NCI-H1092 treated with DMSO at 0.1 percent for 48 hours (cell line): ENCODE results near the gene SOX6.
"Not testable (repeated sequence)": the region's sequence is repeated elsewhere in the genome, so short reads cannot be mapped to it uniquely, and the experiment has no call there.

Experiments
- DNase-seq: peaks from one replicate; lab custom pipeline; 2025; lab: John Stamatoyannopoulos, UW

SOX6 gene

DNA sequence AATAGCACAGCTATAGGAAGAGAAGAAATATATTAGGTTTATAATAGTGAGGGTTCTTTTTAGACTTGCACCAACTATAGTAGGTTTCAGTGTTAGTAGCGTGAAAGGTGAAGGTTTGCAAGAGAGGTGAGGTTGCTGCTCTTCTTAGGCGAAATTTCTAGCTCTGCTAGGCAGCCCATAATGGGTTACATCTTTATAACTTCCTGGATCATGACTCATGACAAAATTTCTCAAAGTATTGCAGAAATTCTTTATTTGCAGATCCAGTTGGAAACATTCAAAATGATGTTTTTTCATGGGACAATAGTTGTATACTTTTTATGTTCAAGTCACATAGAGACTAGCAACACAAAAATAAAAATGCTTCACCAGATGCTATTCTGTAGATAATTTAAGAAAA lies 260.0 kb downstream of the SOX6 start:
- no peak for DNase-seq

DNA sequence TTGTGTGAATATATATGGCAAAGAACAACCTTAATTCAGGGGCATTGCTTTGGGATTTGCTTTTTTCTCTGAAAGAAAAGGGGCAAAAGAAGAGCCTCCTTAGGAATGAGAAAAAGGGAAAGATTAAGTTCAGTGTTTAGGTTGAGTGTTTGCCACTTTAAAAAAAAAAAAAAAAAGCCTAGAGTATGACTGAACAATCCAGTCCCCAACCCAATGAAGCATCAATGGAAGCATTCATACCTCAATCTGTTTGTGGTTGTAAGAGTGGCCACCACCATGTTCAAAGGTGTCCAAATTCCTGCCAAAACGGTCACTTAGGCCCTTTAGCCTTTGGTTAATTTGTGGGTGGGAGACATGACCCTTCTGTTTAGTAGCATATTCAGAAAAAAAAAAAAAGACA lies 260.6 kb downstream of the SOX6 start:
- no peak for DNase-seq

DNA sequence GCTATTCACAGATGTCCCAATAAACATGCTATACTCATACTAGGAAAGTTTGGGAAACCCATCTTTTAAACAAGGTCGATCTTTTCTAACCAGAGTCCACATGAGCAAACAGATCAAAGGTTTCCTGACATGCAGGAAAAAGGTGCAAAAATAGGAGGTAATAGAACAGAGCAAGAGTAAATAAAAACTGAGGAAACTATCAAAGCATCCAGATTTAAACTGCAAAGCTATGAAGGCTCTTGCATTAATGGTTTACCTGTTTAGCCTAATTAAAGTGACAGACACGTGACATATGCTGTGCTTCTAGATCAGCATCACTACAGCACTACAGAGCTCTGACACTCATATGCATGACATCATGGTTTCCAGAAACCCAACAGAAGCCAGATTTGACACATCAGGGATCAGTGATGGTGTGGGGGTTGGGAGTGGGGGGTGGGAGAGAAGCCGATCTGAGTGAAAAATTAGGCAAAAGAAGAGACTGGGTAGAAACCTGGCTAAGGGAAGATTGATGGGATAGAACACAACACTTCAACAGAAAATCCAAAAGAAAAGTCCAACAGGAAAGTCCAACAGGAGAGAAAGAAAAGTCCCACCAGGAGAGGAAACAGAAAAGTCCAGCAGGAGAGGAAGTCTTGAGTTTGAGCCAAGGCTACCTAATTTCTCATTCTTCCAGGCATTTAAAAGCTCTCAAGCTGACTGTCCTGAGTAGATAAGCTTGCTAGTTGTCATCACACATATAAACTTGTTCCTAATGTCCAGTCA lies 262.3 kb downstream of the SOX6 start:
- no peak for DNase-seq

DNA sequence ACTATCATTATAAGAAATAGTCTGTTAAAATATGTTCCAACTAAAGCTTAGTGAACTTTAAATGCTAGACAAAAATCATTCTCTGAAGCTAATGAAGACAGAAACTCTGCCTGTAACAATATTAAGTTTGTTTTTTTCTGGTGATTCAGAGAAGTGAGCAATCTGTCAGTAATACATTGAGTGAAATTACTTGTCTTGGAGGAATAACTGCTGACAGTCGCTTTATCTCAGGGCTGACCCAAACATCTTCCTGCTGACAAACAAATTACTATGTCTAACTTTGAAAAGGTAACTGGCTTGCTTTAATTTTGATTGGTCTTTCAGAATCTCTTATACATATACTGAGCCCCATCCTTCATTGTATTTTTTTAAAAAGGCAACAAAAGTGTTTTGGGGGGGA lies 264.5 kb downstream of the SOX6 start:
- no peak for DNase-seq

DNA sequence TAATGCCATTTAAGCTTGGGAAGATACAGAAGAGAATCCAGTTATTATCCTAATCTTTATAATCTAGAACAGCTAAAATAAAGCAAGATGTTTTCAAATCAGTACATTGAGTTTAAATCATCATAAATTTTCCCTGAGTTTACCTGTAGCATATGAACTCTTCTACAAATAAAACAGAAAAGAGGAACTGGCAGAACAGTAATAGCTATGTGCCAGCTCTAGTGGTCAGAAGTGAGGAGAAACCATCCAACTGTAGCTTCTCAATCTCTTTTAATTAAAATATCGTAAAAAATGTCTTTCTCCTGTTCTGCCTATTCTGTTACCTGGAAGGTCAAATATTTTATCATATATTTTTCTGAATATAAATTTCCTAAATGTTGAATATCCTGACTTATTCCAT lies 266.9 kb downstream of the SOX6 start:
- no peak for DNase-seq

DNA sequence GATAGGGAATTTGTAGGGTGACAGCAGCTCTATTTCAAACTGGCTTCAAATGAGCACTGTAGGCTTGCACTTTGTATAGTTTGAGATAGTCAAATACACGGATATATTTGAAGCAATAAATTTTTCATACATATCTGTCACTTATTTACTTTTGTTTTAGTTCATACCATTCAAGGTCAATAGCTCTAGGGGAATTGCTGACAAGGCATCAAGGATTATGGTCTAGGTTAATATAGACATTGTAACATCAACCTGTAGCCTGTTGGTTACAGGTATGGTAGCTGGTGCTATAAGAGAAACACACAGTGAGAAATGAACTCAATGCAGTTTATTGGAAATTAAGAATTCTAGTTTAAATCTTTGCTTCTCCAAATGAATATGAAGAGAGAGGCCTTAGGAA lies 267.6 kb downstream of the SOX6 start:
- no peak for DNase-seq

DNA sequence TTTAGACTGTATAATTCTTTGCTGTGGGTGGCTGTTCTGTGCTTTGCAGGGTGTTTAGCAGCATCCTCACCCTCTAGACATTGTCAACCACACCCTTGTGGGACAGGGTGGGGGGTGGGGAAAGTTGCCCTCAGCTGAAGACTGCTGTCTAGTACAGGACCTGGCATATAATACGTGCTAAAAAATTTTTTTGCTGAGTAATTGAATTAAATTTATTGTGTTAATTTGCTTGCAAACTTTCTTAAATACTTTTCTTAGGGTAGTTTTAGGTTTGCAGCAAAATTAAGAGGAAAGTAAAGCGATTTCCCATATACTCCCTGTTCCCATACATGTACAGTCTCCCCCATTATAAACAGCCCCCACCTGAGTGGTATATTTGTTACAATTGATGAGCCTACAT lies 268.5 kb downstream of the SOX6 start:
- no peak for DNase-seq

DNA sequence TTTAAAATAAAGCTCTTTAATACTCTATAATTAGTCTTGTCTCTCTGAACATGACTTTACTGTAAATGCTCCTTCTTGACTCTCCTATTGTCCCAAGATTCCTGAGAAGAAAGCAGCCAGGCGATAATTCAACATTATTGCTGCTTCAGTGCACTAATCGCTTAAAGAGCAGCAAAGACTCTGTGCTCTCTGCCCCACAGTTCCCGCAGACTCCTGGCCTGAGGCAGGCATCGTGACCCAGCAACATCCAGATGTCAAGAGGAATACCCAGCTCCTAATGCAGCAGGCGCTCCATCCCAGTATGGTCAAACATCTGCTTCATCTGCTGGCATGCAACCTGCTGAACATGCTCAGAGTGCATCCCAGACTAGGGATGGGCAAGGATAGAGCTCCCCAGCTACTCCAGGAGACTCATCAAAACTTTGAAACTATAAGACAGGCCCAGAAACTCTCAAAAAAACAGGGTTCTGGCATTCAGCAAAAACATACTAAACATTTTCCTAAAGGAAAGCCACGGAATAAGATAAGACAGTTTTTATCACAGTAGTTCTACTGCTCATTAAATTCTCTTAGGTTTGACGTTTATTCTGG lies 270.0 kb downstream of the SOX6 start:
- DNase-seq: no peak

DNA sequence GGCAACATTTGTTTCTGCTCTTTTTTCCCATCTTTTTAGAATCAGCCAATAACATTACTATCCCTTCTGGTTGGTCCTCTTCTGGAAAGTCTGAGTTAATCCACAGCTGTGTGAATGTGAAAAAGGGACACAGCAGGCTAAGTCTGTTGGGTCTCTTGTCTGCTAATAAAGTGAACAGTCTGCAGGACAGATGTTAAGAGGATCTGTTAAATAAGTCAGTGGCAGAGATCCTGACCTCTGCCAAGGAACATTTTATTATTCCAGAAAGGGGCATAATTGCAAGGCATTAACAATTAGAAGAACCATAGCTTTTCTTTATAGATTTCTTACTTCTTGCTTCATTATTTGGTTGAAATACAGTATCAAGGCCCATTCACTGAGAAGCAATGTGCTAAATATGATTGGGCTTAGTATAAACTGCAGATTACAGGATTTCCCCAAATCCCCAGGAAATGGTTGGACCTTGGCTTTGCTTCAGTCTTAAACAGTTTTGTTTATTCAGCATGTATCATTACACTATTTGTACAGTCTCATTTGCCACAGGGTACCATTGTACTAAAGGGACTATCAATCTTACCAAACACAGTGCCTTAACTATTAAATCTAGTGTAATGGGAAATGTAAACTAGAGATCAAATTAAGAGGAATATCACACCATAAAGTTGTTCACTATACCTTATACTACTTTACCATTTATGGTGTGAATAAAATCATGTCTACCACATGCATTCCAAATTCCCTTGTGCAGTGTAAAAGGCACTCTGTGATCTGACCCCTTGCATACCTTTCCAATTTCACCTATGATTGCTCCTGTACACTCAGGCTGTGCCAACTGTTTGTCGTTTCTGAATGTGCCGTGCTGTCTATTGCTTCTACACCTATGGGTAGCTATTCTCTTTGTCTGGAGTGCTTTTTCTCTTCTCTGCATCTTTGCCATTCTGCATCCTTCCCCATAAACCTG lies 274.0 kb downstream of the SOX6 start:
- DNase-seq: peak; percentile 89

DNA sequence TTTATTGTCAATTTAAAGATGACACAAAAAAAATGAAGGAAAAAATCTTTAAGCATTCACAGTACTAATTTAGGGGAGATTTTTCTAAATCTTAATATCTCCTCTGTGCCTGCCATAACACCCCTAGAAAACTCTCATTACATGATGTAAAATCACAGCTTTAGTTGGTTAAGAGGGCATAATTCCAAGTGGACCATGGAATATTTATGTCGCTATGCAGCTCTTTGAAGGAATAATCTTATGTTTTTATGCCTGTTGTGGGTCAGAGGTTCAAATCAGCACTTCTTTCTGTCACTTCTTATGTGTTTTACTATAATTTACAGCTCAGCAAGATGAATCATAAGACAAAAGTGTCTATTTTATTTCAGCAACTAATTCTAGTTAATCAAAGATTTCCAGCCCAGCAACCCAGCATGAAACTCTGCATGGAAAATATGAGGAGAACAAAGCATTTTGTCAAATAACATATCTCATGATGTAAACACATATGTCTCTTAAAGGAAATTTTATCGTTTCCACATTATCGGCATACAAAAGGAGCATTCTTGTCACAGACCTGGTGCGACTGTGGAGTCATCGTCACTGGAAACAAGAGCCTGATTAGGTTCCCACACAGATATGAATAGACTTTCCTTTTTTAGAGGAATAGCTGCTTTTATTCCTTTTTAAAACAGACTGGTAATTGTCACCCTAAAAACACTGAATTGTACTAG lies 274.8 kb downstream of the SOX6 start:
- DNase-seq: peak; percentile 6

DNA sequence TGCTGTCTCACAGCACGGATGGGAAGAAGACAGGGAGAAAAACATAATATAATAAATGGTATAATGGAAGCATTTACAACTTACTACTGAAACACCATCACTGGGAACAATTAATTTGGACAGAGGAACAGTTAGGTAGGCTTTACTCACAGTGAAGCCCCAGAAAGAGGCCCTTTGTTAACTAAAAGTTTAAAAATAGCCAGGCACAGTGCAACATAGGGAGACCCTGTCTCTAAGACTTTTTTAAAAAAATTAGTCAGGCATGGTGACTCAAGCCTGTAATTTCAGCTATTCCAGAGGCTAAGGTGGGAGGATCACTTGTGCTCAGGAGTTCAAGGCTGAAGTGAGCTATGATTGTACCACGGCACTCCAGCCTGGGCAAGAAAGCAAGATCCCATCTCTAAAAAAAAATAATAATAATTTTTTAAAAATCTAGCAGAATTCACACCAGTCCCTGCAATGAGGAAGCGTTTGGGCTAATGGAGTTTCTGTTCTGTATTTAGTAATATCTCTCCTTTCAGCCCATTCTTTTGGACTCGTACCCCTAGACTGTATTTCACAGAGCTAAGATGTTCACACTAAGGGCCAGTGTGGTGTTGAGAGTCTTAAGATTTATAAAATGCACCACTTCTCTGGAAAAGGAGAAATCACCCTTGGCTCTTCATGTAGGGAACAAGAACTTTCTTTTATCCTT lies 275.5 kb downstream of the SOX6 start:
- DNase-seq: no peak

DNA sequence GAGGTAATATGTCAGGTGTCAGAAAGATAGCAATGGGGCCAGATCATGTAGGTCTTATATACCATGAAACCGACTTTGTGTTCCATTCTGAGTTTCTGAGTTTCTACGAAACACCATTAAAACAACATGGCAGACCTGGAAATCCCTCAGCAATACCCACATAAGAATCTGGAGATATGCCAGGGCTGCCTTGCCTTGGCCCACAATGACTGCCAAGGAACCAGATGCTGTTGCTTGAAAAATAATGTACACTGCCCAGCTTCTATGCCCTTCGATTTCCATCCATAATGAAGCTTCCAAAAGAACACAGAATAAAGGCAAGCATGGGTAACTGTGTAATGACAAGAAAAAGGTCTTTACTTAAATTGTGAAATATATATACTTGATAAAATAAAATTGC lies 277.4 kb downstream of the SOX6 start:
- DNase-seq: no peak

DNA sequence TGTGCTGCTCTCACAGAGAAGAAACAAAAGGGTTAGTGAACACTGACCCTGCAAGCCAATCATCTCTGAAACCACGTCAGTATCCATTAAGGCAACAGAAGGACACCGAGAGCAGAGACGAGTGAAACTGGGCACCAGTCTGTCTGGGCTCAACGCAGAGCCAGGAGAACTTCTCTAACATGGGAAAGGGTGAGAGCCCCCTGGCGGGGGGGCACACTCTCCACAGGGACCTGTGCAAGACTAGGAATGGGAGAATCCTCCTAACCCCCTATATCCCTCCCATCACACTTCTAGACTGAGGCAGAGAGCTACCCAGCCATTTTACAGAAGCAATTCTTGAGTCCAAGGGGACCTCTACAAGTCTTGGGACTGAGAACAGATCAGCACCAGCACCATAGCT lies 285.8 kb downstream of the SOX6 start:
- DNase-seq: no peak

DNA sequence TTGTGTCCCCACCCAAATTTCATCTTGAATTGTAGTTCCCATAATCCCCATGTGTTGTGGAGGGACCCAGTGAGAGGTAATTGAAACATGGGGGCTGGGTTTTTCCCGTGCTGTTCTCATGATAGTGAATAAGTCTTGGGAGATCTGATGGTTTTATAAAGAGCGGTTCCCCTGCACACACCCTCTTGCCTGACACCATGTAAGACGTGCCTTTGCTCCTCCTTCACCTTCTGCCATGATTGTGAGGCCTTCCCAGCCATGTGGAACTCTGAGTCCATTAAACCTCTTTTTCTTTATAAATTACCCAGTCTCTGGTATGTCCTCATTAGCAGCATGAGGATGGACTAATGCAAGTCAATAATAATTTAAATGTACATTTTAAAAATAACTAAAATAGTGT lies 289.1 kb downstream of the SOX6 start:
- DNase-seq: not testable (repeated sequence)

DNA sequence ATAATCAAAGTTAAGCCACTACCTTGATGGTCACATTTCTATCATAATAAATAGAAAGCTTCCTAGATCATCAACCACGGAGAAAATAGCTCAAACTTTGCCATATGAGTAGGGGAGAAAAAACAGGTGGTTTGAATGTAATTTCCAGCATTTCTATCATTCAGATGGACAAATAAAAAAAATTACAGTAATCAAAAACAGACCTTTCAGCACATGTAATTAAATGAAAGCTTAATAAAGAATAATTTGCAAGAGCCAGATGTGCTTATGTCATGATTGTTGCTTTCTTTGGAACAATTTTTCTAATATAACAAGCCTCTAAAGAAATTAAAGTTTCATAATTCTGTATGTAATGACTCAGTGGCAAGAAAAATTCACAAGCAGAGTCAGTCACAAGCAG lies 297.0 kb downstream of the SOX6 start:
- DNase-seq: no peak

DNA sequence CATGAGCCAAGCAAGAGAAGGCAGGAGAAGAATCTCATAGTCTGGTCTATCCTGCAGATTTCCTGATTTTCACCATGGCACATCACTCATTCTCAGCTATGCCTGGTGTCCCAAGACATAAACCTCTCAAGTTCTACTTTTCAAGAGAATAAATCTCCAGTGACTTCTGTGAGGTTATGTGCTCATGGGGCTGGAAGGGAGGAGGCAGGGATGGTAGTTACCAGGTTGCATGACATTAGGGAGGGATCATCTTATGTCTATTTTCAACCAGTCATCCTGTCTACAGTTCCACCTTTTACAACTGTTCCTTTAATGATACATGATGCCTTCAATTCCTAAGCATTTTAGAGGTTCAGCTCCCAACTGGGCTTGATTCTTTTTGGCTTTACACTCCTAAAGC lies 297.7 kb downstream of the SOX6 start:
- no peak for DNase-seq

DNA sequence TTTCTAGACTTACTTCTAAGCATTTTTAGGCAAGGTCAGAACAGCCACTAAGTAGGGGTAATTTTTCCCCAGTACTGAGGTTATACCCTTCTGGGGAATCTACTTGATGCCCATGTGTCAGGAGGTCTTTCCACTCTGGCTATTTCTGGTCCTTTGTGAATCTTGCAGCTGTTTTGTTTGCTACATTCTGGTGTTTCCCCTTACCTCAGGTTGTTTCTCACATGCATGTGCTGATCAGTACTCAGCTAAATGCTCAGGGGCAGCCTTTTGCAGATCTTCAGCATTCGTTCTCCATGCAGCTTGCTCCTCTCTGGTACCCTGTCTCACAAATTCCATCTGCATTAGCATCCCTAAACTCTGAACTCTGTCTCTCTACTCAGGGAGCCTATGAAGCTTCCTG lies 303.6 kb downstream of the SOX6 start:
- DNase-seq: no peak

DNA sequence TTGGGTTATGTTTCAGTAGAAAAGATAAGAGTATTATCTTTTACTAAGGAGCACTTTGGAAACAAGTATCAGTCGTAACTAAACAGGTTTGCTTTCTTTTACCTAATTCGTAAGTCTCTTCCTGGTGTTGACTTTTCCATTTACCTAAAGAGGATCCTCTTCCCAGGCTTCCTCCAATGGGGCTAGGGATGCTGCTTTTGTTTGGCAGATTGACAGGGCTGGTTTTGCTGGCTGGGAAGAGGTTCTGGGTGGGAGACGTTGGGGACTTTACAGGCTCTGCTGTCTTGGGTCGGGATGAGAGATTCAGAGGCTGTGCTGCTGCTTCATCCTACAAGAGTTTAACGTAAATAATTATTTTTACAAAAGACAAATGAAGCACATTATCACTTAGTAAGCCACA lies 306.7 kb downstream of the SOX6 start:
- no peak for DNase-seq

DNA sequence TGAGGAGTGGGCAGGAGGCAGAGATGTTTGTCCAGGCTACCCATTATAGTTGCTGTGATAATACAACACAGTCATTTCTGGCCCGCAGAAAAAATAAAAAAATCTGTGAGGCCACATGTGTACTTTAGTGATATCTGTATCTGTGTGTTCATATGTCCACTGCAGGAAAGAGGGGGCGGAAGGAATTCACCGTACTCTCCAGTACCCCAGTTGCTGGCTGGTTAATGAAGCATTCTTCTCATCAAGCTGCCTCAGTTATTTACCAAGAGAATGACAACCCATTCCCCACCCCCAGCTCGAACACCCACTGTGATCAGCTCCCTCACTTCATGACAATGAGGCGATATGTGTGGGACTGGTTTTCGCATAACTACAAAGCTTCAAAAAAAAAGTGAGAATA lies 309.3 kb downstream of the SOX6 start:
- DNase-seq: no peak

DNA sequence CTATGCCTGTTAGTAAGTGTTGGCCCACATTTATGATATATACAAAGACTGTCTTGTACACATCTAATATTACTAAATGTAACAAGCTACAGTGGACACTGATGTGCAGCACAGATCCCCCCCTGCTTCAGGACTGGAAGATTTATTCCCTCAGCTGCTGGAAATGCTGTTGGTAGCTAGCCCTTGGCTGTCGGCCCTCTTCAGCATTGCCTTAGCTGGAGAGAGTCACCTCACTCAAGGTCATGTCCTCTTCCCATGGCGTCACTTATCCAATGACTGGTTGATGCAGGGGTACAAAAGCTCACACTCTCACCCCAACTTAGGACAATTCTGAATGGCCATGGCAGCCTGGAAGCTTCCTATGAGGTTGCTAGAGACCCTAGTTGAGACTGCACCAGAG lies 312.7 kb downstream of the SOX6 start:
- no peak for DNase-seq

DNA sequence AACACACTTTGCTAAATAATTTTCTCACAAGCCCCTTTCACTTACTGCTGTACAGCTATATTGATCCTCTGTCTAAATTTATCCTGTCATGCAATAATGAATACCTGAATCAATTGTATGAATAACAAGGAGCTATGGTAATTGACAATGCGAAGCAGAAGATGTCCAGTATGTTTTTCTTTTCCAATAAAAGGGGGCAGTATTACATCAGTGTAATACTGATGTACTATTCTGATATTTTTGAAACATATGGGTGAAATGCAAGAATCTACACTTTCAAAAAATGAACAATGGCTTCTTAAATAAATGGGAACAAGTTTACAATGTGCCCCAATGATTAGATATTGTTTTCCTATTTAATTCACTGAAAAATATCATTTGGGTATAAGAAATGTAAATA lies 315.1 kb downstream of the SOX6 start:
- no peak for DNase-seq

DNA sequence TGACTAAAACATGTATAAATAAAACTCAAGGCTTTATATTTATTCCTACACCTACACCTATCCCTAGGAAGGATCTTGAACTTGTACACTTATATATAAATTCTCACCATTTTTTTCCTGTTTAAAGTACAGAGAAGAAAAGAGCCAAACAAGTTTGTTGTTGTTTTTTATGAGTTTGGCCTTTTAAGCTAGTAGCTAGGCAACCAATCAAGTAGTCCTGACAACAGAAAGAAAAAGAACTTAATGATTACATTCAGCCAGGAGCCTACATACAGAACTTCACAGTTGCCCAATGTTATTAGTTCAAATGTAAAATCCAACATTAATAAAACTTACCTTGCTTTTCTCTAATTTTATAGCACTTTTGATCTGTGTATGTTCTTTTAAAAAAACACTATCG lies 316.2 kb downstream of the SOX6 start:
- DNase-seq: no peak
